SU-DHL-6 (cell line): ENCODE measurements around the gene FAS.

Experiments used
- H2AFZ ChIP-seq: fragments of 200-600 bp; sonication (generic); 2 replicates; pipeline ENCODE4 v1.6.1; 2014; ENCODE audit warnings: low read depth, mild to moderate bottlenecking, moderate library complexity, mixed read lengths, antibody characterized with exemption, low read length; ENCODE audit not compliant: severe bottlenecking
- H3F3A ChIP-seq: fragments of 200-600 bp; shearing (Covaris generic); 2 replicates; pipeline ENCODE4 v1.6.0; 2016; ENCODE audit warnings: antibody characterized with exemption, mild to moderate bottlenecking; ENCODE audit not compliant: insufficient read depth
- H3K27ac ChIP-seq: fragments of 200-600 bp; sonication (generic); 2 replicates; pipeline ENCODE4 v1.5.1; 2016; ENCODE audit warnings: low read depth, mild to moderate bottlenecking, low read length, moderate library complexity, mixed read lengths
- H3K27me3 ChIP-seq: fragments of 200-600 bp; sonication (generic), shearing (Covaris generic); 2 replicates; pipeline ENCODE4 v1.6.0; 2014; ENCODE audit warnings: mild to moderate bottlenecking, low read length
- H3K36me3 ChIP-seq: fragments of 200-600 bp; sonication (generic); 2 replicates; pipeline ENCODE4 v1.6.1; 2014; ENCODE audit warnings: mild to moderate bottlenecking, low read length, mixed read lengths
- H3K4me2 ChIP-seq: fragments of 300-600, 200-600 bp; shearing (Covaris generic), sonication (generic); 2 replicates; pipeline ENCODE4 v1.6.0; 2014; ENCODE audit warnings: low read length, low read depth, mild to moderate bottlenecking; ENCODE audit not compliant: poor library complexity, severe bottlenecking
- H3K4me3 ChIP-seq: fragments of 200-600 bp; sonication (generic); 2 replicates; pipeline ENCODE4 v1.5.1; 2014; ENCODE audit warnings: antibody characterized with exemption, low read length, mild to moderate bottlenecking, mixed read lengths; ENCODE audit not compliant: insufficient read depth, poor library complexity, severe bottlenecking
- H3K79me2 ChIP-seq: fragments of 200-600 bp; sonication (generic); 2 replicates; pipeline ENCODE4 v1.6.1; 2014; ENCODE audit warnings: mild to moderate bottlenecking, low read length, moderate library complexity; ENCODE audit not compliant: insufficient read depth
- H3K9ac ChIP-seq: fragments of 200-600 bp; sonication (generic); 2 replicates; pipeline ENCODE4 v1.7.0; 2014; ENCODE audit warnings: mild to moderate bottlenecking, low read length
- H3K9me2 ChIP-seq: fragments of 200-600 bp; sonication (generic); replicated peaks from 2 replicates; pipeline ENCODE4 v1.6.1; 2014; ENCODE audit warnings: low read length; ENCODE audit not compliant: insufficient read depth
- H3K9me3 ChIP-seq: fragments of 200-600 bp; sonication (generic); 2 replicates; pipeline ENCODE4 v1.6.1; 2014; ENCODE audit warnings: low read length, mixed read lengths; ENCODE audit not compliant: insufficient read depth
- H4K20me1 ChIP-seq: fragments of 200-600 bp; sonication (generic); 2 replicates; pipeline ENCODE4 v1.6.1; 2014; ENCODE audit warnings: low read depth, mild to moderate bottlenecking, antibody characterized with exemption, low read length, moderate library complexity, mixed read lengths
- EZH2phosphoT487 ChIP-seq: fragments of 200-600 bp; sonication (generic), shearing (Covaris generic); conservative IDR thresholded peaks from 2 replicates; pipeline ENCODE4 v1.6.1; 2018; ENCODE audit warnings: mild to moderate bottlenecking, antibody characterized with exemption, low read length, moderate library complexity, mixed read lengths
- TF ChIP-seq, protein P1 (sequence below): fragments of 200-600 bp; sonication (generic); IDR thresholded peaks from one replicate; pipeline ENCODE4 v1.5.1; 2017; ENCODE audit warnings: antibody characterized with exemption, mild to moderate bottlenecking, low read length, moderate library complexity; ENCODE audit not compliant: insufficient read depth, poor library complexity, severe bottlenecking

The FAS gene

DNA sequence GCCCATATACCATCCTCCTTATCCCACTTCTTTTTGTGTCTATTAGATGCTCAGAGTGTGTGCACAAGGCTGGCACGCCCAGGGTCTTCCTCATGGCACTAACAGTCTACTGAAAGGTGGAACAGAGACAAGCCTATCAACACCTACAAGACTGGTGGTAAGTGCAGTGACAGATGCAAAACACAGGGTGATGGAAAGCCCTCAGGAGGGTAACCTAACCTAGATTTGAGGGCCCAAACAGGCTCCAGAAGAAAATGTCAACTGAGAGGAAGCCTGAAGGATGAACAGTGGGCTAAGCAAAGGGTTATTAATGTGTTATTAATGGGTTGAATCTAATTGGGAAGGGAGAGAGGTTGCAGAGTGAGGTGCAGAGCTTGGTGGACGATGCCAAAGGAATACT, 1.2 kb upstream of the FAS start:
- Histone ChIP-seq H3F3A (peaks cover 6% of the 10 kb centered on the region; the same call in 1 of the 2 replicates), H3K9ac (no peak overlapping the region), H3K9me3 (peaks cover 6% of the 10 kb centered on the region; the same call in 1 of the 2 replicates), H3K79me2 (no peaks in the 10 kb centered on the region), H3K27me3 (no peaks in the 10 kb centered on the region), H3K4me2 (no peak overlapping the region), H3K36me3 (no peaks in the 10 kb centered on the region), H4K20me1 (no peaks in the 10 kb centered on the region), H3K9me2 (no peaks in the 10 kb centered on the region), H2AFZ (no peak overlapping the region), H3K4me3 (no peak overlapping the region), H3K27ac (no peak overlapping the region)
- no peak for TF ChIP-seq EZH2phosphoT487
- TF ChIP-seq, protein P1, sequence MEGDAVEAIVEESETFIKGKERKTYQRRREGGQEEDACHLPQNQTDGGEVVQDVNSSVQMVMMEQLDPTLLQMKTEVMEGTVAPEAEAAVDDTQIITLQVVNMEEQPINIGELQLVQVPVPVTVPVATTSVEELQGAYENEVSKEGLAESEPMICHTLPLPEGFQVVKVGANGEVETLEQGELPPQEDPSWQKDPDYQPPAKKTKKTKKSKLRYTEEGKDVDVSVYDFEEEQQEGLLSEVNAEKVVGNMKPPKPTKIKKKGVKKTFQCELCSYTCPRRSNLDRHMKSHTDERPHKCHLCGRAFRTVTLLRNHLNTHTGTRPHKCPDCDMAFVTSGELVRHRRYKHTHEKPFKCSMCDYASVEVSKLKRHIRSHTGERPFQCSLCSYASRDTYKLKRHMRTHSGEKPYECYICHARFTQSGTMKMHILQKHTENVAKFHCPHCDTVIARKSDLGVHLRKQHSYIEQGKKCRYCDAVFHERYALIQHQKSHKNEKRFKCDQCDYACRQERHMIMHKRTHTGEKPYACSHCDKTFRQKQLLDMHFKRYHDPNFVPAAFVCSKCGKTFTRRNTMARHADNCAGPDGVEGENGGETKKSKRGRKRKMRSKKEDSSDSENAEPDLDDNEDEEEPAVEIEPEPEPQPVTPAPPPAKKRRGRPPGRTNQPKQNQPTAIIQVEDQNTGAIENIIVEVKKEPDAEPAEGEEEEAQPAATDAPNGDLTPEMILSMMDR = no peak

DNA sequence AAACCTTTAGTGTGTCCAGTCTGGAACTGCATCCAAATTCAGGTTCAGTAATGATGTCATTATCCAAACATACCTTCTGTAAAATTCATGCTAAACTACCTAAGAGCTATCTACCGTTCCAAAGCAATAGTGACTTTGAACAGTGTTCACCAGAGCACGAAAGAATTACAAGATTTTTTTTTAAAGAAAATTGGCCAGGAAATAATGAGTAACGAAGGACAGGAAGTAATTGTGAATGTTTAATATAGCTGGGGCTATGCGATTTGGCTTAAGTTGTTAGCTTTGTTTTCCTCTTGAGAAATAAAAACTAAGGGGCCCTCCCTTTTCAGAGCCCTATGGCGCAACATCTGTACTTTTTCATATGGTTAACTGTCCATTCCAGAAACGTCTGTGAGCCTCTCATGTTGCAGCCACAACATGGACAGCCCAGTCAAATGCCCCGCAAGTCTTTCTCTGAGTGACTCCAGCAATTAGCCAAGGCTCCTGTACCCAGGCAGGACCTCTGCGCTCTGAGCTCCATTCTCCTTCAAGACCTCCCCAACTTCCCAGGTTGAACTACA, 694 bp upstream of the FAS start:
- Histone ChIP-seq H3K9ac (no peak overlapping the region), H3K4me2 (peak overlapping the region; percentile 86), H2AFZ (no peak overlapping the region), H4K20me1 (no peaks in the 10 kb centered on the region), H3K9me3 (peaks cover 6% of the 10 kb centered on the region; the same call in 1 of the 2 replicates), H3K9me2 (no peaks in the 10 kb centered on the region), H3K4me3 (no peak overlapping the region), H3K27me3 (no peaks in the 10 kb centered on the region), H3K79me2 (no peaks in the 10 kb centered on the region), H3K36me3 (no peaks in the 10 kb centered on the region), H3K27ac (no peak overlapping the region), H3F3A (peaks cover 6% of the 10 kb centered on the region; the same call in 1 of the 2 replicates)
- TF ChIP-seq EZH2phosphoT487 = no peak
- TF ChIP-seq, protein P1 = no peak

DNA sequence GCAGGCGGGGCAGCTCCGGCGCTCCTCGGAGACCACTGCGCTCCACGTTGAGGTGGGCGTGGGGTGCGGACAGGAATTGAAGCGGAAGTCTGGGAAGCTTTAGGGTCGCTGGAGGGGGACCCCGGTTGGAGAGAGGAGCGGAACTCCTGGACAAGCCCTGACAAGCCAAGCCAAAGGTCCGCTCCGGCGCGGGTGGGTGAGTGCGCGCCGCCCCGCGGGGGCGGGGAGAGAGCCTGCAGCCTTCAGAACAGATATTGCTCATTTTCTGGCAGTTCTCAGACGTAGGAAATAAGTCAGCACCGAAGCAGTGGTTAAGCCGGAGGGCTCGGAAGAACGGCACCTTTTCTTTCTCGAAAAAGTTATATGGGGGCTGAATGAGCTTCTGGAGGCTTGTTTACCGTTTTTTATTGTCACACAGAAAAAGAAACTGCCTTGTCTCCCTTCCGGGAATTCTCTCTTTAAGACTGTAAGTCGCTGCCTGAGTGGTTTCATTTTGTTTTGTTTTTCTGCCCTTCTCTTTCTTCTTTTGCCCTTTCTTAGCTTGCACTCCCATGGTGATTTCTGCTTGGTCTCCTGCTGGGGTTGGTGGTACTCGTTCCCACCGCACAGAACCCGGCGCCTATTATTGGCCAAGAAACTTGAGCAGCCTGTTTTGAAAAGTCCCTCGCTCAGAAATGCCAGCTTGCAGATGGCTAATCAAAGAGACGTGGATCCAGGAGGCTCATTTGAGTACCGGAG, 732 bp downstream of the FAS start:
- Histone ChIP-seq H3K4me3 (peak overlapping the region; percentile 84), H3K9ac (peak overlapping the region; percentile 71), H3K27me3 (no peaks in the 10 kb centered on the region), H4K20me1 (no peaks in the 10 kb centered on the region), H3K9me3 (peaks cover 4% of the 10 kb centered on the region; the same call in 1 of the 2 replicates), H3F3A (peaks cover 6% of the 10 kb centered on the region; the same call in 1 of the 2 replicates), H2AFZ (peak overlapping the region; percentile 97), H3K36me3 (no peaks in the 10 kb centered on the region), H3K27ac (0 out of 2 replicates have a peak overlapping the region, but pooled peaks have one; percentile 2), H3K9me2 (no peaks in the 10 kb centered on the region), H3K79me2 (no peaks in the 10 kb centered on the region), H3K4me2 (peak overlapping the region; percentile 86)
- no peak for TF ChIP-seq EZH2phosphoT487
- TF ChIP-seq, protein P1 = no peak
